PC-9 (cell line): ENCODE measurements around the gene C1orf21. TPM values are rescaled to one million over a fixed set of nuclear protein-coding genes. Genes with fewer than 3 reads are reported as not detected.

Experiments
- BruUV-seq: library from RNA; stranded (reverse); fragments of 400-500 nt; replicated peaks from 2 replicates; lab custom pipeline; 2021; lab: Mats Ljungman, UMichigan
- CTCF ChIA-PET: fragments of 300-600 bp; sonication (Branson Sonifier 250); formaldehyde crosslinking; loops from one replicate; lab custom pipeline; 2022; ENCODE audit warnings: antibody characterized with exemption; lab: Charles Lee
- POLR2A ChIA-PET: fragments of 300-600 bp; sonication (Branson Sonifier 250); formaldehyde crosslinking; loops from one replicate; lab custom pipeline; 2022; ENCODE audit warnings: antibody characterized with exemption; ENCODE audit not compliant: unreplicated experiment; lab: Charles Lee
- DNase-seq, 2 experiments: peaks; one replicate each; pipeline versions ENCODE4 v3.0.0 to v3.0.0-alpha.2; 2015 to 2022; ENCODE audit warnings: mixed read lengths in 1 of 2
- H2AFZ ChIP-seq: fragments of 200-600 bp; sonication (generic); 2 replicates; pipeline ENCODE4 v1.8.1; 2017; ENCODE audit warnings: antibody characterized with exemption
- H3F3A ChIP-seq: fragments of 200-600 bp; sonication (generic); 2 replicates; pipeline ENCODE4 v1.8.1; 2017; ENCODE audit warnings: antibody characterized with exemption, mild to moderate bottlenecking, low read depth; ENCODE audit not compliant: insufficient read depth
- H3K27ac ChIP-seq: fragments of 200-600 bp; sonication (generic); 2 replicates; pipeline ENCODE4 v1.6.1; 2016; ENCODE audit warnings: mixed run types
- H3K27me3 ChIP-seq: fragments of 200-600 bp; sonication (generic); 2 replicates; pipeline ENCODE4 v1.6.1; 2016; ENCODE audit warnings: low read depth, mixed run types; ENCODE audit not compliant: insufficient read depth
- H3K36me3 ChIP-seq: fragments of 200-600 bp; sonication (generic); 2 replicates; pipeline ENCODE4 v1.6.1; 2016; ENCODE audit warnings: low read depth, mixed run types
- H3K4me1 ChIP-seq: fragments of 200-600 bp; sonication (generic); replicated peaks from 2 replicates; pipeline ENCODE4 v1.6.1; 2016; ENCODE audit warnings: mixed run types; ENCODE audit not compliant: insufficient read depth
- H3K4me2 ChIP-seq: fragments of 200-600 bp; sonication (generic); 2 replicates; pipeline ENCODE4 v1.6.1; 2017; ENCODE audit warnings: mixed run types
- H3K4me3 ChIP-seq: fragments of 200-600 bp; sonication (generic); 2 replicates; pipeline ENCODE4 v1.6.1; 2016; ENCODE audit warnings: mixed run types
- H3K79me2 ChIP-seq: fragments of 200-600 bp; sonication (generic); 2 replicates; pipeline ENCODE4 v1.6.1; 2017; ENCODE audit warnings: low read depth, mixed run types
- H3K9me2 ChIP-seq: fragments of 200-600 bp; sonication (generic); 2 replicates; pipeline ENCODE4 v1.8.1; 2017; ENCODE audit warnings: mild to moderate bottlenecking; ENCODE audit not compliant: insufficient read depth
- H3K9me3 ChIP-seq: fragments of 200-600 bp; sonication (generic); 2 replicates; pipeline ENCODE4 v1.8.1; 2016; ENCODE audit warnings: low read depth; ENCODE audit not compliant: insufficient read depth
- H4K20me1 ChIP-seq: fragments of 200-600 bp; sonication (generic); 2 replicates; pipeline ENCODE4 v1.8.1; 2017; ENCODE audit not compliant: insufficient read depth
- CTCF ChIP-seq: fragments of 200-600 bp; sonication (generic); conservative IDR thresholded peaks from 2 replicates; pipeline ENCODE4 v1.6.1; 2017; ENCODE audit warnings: mixed run types, antibody characterized with exemption, mild to moderate bottlenecking, moderate library complexity
- EZH2 ChIP-seq: fragments of 200-600 bp; sonication (generic); IDR thresholded peaks from 2 replicates; pipeline ENCODE4 v1.8.0; 2017; ENCODE audit warnings: antibody characterized with exemption, low read depth
- intact Hi-C: fragments of 100-400 bp; cut with micrococcal nuclease; formaldehyde crosslinking; loops from one replicate; pipeline ENCODE4 v1.10.0; 2022; ENCODE audit not compliant: unreplicated experiment
- total RNA-seq: library from RNA; stranded (reverse); gene quantifications from 2 replicates; pipeline ENCODE4 v1.2.3, GENCODE V29; 2021

C1orf21 gene
- total RNA-seq, 1 experiment from 2014 or later, result 13.8 TPM

GRCh38 chr1:184406479-184406878, 19.6 kb downstream of the C1orf21 start:
- H3K27me3 ChIP-seq, result no peaks in the 10 kb centered on the region
- no peaks in the 10 kb centered on the region for H3K4me1 ChIP-seq
- no peaks in the 10 kb centered on the region for H3K36me3 ChIP-seq
- H3K9me2 ChIP-seq, result no peaks in the 10 kb centered on the region
- no peak overlapping the region for H3K4me2 ChIP-seq
- no peaks in the 10 kb centered on the region for H3K9me3 ChIP-seq
- H2AFZ ChIP-seq, result no peak overlapping the region
- ChIA-PET POLR2A (no interaction called here), CTCF (no interaction called here)
- H3F3A ChIP-seq, result no peaks in the 10 kb centered on the region
- no peaks in the 10 kb centered on the region for H3K79me2 ChIP-seq
- no peak for DNase-seq
- no peak for TF ChIP-seq EZH2
- no peak for TF ChIP-seq CTCF
- H3K4me3 ChIP-seq, result no peak overlapping the region
- intact Hi-C loops, result no loop called here
- no TSS peak for BruUV-seq
- no peaks in the 10 kb centered on the region for H4K20me1 ChIP-seq
- no peak overlapping the region for H3K27ac ChIP-seq

GRCh38 chr1:184407816-184408510, 21.1 kb downstream of the C1orf21 start:
- Histone ChIP-seq H3K9me2 (no peaks in the 10 kb centered on the region), H3K4me1 (no peaks in the 10 kb centered on the region), H3K4me2 (no peak overlapping the region), H2AFZ (no peak overlapping the region), H4K20me1 (no peaks in the 10 kb centered on the region), H3K4me3 (no peak overlapping the region), H3K9me3 (no peaks in the 10 kb centered on the region), H3K27ac (no peak overlapping the region), H3F3A (no peaks in the 10 kb centered on the region), H3K36me3 (no peaks in the 10 kb centered on the region), H3K79me2 (no peaks in the 10 kb centered on the region), H3K27me3 (no peaks in the 10 kb centered on the region)
- no TSS peak for BruUV-seq
- TF ChIP-seq EZH2 (no peak), CTCF (no peak)
- DNase-seq, result no peak
- intact Hi-C loops, result no loop called here
- ChIA-PET POLR2A (no interaction called here), CTCF (no interaction called here)

GRCh38 chr1:184408580-184408979, 21.8 kb downstream of the C1orf21 start:
- no peaks in the 10 kb centered on the region for H3K9me3 ChIP-seq
- no peaks in the 10 kb centered on the region for H3F3A ChIP-seq
- H3K27me3 ChIP-seq, result no peaks in the 10 kb centered on the region
- ChIA-PET CTCF (no interaction called here), POLR2A (no interaction called here)
- no peaks in the 10 kb centered on the region for H3K79me2 ChIP-seq
- no peak for TF ChIP-seq CTCF
- TF ChIP-seq EZH2, result no peak
- intact Hi-C loops, result no loop called here
- H3K4me1 ChIP-seq, result no peaks in the 10 kb centered on the region
- H3K4me2 ChIP-seq, result no peak overlapping the region
- no peak overlapping the region for H2AFZ ChIP-seq
- no peaks in the 10 kb centered on the region for H4K20me1 ChIP-seq
- H3K9me2 ChIP-seq, result no peaks in the 10 kb centered on the region
- DNase-seq, result no peak
- H3K27ac ChIP-seq, result no peak overlapping the region
- no peaks in the 10 kb centered on the region for H3K36me3 ChIP-seq
- BruUV-seq, result no TSS peak
- H3K4me3 ChIP-seq, result no peak overlapping the region
